CD14-positive monocyte (primary cell): ENCODE measurements around the gene C9orf152. TPM values are rescaled to one million over a fixed set of nuclear protein-coding genes. Genes with fewer than 3 reads are reported as not detected.
A peak's percentile ranks its signal among the peaks of the same experiment; 100 is the strongest.

Experiments
- DNase-seq, 3 donors: peaks; one replicate each; pipeline ENCODE4 v3.0.0-alpha.2; 2011 to 2022
- H2AFZ ChIP-seq: 2 replicates; pipeline ENCODE4 v1.6.0; 2012; ENCODE audit warnings: mild to moderate bottlenecking, low read depth, low read length, inconsistent platforms; ENCODE audit not compliant: insufficient read depth, poor library complexity, severe bottlenecking
- H3K27ac ChIP-seq, 2 donors: 1 replicate in 1 of 2; 2 replicates in 1 of 2; pipeline ENCODE4 v1.5.1; 2012 to 2013; ENCODE audit warnings: low read length in 2 of 2, control low read depth in 1 of 2, inconsistent platforms in 1 of 2, low read depth in 1 of 2, mild to moderate bottlenecking in 1 of 2
- H3K27me3 ChIP-seq, 2 donors: one replicate each; pipeline versions ENCODE4 v1.6.0 to v1.6.1; 2011 to 2013; ENCODE audit warnings: low read length in 2 of 2; ENCODE audit not compliant: control insufficient read depth in 2 of 2, insufficient read depth in 2 of 2
- H3K36me3 ChIP-seq, 2 donors: replicated peaks in 1 of 2; 1 replicate in 1 of 2; 2 replicates in 1 of 2; pipeline versions ENCODE4 v1.5.1 to v1.6.1; 2012 to 2013; ENCODE audit warnings: low read length in 2 of 2, control low read depth in 1 of 2, inconsistent platforms in 1 of 2, mild to moderate bottlenecking in 1 of 2; ENCODE audit not compliant: insufficient read depth in 2 of 2, control insufficient read depth in 1 of 2
- H3K4me1 ChIP-seq, 2 donors: 1 replicate in 1 of 2; 2 replicates in 1 of 2; pipeline versions ENCODE4 v1.5.1 to v1.6.1; 2012 to 2013; ENCODE audit warnings: low read length in 2 of 2, control low read depth in 1 of 2, inconsistent platforms in 1 of 2, mild to moderate bottlenecking in 1 of 2, moderate library complexity in 1 of 2; ENCODE audit not compliant: insufficient read depth in 2 of 2, control insufficient read depth in 1 of 2
- H3K4me2 ChIP-seq: replicated peaks from 2 replicates; pipeline ENCODE3; 2012; ENCODE audit warnings: low read length, moderate library complexity, mild to moderate bottlenecking; ENCODE audit not compliant: poor library complexity, severe bottlenecking; ENCODE audit errors: extremely low read depth
- H3K4me3 ChIP-seq, 3 experiments: fragments of 200-600 bp in 1 of 3; sonication (generic) in 1 of 3; replicated peaks in 1 of 3; 1 replicate in 2 of 3; 2 replicates in 1 of 3; pipeline ENCODE4 v1.5.1; 2011 to 2013; ENCODE audit warnings: low read length in 3 of 3, mild to moderate bottlenecking in 3 of 3, control low read depth in 2 of 3, low read depth in 2 of 3, inconsistent platforms in 1 of 3, moderate library complexity in 1 of 3
- H3K79me2 ChIP-seq: 2 replicates; pipeline ENCODE4 v1.6.0; 2012; ENCODE audit warnings: mild to moderate bottlenecking, control low read depth, inconsistent platforms, low read length, moderate library complexity; ENCODE audit not compliant: insufficient read depth
- H3K9ac ChIP-seq: 2 replicates; pipeline ENCODE4 v1.6.0; 2017; ENCODE audit warnings: low read length, mild to moderate bottlenecking; ENCODE audit not compliant: insufficient read depth, poor library complexity, severe bottlenecking
- H3K9me3 ChIP-seq, 2 donors: replicated peaks in 1 of 2; 1 replicate in 1 of 2; 2 replicates in 1 of 2; pipeline versions ENCODE4 v1.5.1 to v1.6.1; 2012 to 2013; ENCODE audit warnings: low read length in 2 of 2, control low read depth in 1 of 2; ENCODE audit not compliant: control insufficient read depth in 1 of 2, insufficient read depth in 1 of 2
- H4K20me1 ChIP-seq: 2 replicates; pipeline ENCODE4 v1.6.0; 2012; ENCODE audit warnings: mild to moderate bottlenecking, low read length, control low read depth, moderate library complexity; ENCODE audit not compliant: insufficient read depth
- H3K27ac Mint-ChIP-seq, 7 donors: one replicate each; pipeline ENCODE4 v1.8.0; 2020; ENCODE audit warnings: mild to moderate bottlenecking in 7 of 7, mixed read lengths in 7 of 7, moderate library complexity in 6 of 7, inconsistent platforms in 2 of 7
- H3K27me3 Mint-ChIP-seq, 3 donors: one replicate each; pipeline ENCODE4 v1.8.0; 2021 to 2022; ENCODE audit warnings: low read depth in 3 of 3, mild to moderate bottlenecking in 3 of 3, mixed read lengths in 3 of 3, moderate library complexity in 3 of 3, inconsistent platforms in 1 of 3
- H3K36me3 Mint-ChIP-seq, 2 donors: one replicate each; pipeline ENCODE4 v1.8.0; 2020; ENCODE audit warnings: mixed read lengths in 2 of 2, inconsistent platforms in 1 of 2, mild to moderate bottlenecking in 1 of 2
- H3K4me1 Mint-ChIP-seq: one replicate; pipeline ENCODE4 v1.8.0; 2020; ENCODE audit warnings: mild to moderate bottlenecking, mixed read lengths
- H3K4me3 Mint-ChIP-seq, 2 donors: one replicate each; pipeline ENCODE4 v1.8.0; 2020; ENCODE audit warnings: mild to moderate bottlenecking in 2 of 2, mixed read lengths in 2 of 2, moderate library complexity in 1 of 2
- H3K9me3 Mint-ChIP-seq, 7 donors: one replicate each; pipeline ENCODE4 v1.8.0; 2020 to 2022; ENCODE audit warnings: mixed read lengths in 7 of 7, mild to moderate bottlenecking in 6 of 7, moderate library complexity in 6 of 7, inconsistent platforms in 2 of 7
- WGBS: methylation state at CpG from one replicate; pipeline ENCODE4 v1.1.5; 2013; ENCODE audit warnings: missing lambda C conversion rate; ENCODE audit not compliant: insufficient coverage; 5-methylcytosine and 5-hydroxymethylcytosine counted together
- intact Hi-C, 2 donors: fragments of 100-400 bp; cut with micrococcal nuclease; formaldehyde crosslinking; loops; one replicate each; pipeline versions ENCODE4 v1.15.0 to v1.15.1; 2023
- polyA plus RNA-seq, 3 donors: library from polyadenylated mRNA; depleted of rRNA in 1 of 3; unstranded in 2 of 3; stranded (reverse) in 1 of 3; fragments of 300-500 nt in 2 of 3; fragments of >200 nt in 1 of 3; fragmentation: Illumina TruSeq in 2 of 3; gene quantifications; 1 replicate in 2 of 3; 2 replicates in 1 of 3; pipeline ENCODE4 v1.2.3, GENCODE V29; 2012 to 2021
- TF ChIP-seq, protein P1 (sequence below): fragments of 200-600 bp; IDR thresholded peaks from one replicate; pipeline ENCODE4 v1.8.0; 2022; ENCODE audit warnings: antibody characterized with exemption, mild to moderate bottlenecking

The C9orf152 gene
- polyA plus RNA-seq, 3 donors = not detected

DNA sequence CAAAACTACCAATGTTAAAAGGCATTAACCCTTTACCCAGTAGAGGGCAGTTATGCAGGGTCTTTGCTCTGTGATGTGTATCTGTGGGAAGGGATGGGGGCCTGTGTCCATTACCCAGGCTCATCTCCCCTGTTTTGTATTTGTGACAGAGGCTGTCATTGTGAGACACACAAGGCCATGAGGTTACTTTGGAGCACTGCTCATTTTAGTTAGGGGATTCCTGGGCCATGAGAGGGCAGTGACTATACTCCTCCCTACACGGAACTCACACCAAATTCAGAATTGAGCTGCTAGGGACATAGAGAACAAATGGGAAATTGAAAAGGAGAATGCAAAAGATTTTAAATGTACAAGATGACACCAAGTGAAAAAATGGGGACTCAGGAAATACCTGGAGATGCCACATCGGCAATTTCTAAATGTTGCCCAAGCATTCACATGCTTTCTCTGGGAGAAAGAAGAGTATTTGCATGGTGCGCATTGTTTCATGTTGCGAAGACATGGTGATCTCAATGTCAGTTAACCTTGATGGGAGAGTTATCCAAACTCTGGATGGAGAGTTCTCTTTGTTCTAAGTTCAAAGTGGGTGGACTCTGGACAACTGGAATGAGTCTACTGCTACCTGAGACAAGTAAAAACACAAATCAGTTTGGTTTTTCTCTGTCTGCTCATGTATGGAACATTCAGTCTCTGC, 32.5 kb downstream of the C9orf152 start:
- H3K9ac ChIP-seq = no peak overlapping the region
- Mint-ChIP-seq H3K36me3 (peaks cover 2 to 3% of the 10 kb centered on the region in 2 donors), H3K9me3 (peaks cover 0 to 7% (median 0%) of the 10 kb centered on the region in 7 donors), H3K4me1 (peaks cover 26% of the 10 kb centered on the region), H3K4me3 (no peak overlapping the region), H3K27me3 (peaks cover 0 to 3% (median 0%) of the 10 kb centered on the region in 3 donors), H3K27ac (no peak overlapping the region)
- H3K27me3 ChIP-seq = no peaks in the 10 kb centered on the region
- H4K20me1 ChIP-seq = no peaks in the 10 kb centered on the region
- TF ChIP-seq, protein P1, sequence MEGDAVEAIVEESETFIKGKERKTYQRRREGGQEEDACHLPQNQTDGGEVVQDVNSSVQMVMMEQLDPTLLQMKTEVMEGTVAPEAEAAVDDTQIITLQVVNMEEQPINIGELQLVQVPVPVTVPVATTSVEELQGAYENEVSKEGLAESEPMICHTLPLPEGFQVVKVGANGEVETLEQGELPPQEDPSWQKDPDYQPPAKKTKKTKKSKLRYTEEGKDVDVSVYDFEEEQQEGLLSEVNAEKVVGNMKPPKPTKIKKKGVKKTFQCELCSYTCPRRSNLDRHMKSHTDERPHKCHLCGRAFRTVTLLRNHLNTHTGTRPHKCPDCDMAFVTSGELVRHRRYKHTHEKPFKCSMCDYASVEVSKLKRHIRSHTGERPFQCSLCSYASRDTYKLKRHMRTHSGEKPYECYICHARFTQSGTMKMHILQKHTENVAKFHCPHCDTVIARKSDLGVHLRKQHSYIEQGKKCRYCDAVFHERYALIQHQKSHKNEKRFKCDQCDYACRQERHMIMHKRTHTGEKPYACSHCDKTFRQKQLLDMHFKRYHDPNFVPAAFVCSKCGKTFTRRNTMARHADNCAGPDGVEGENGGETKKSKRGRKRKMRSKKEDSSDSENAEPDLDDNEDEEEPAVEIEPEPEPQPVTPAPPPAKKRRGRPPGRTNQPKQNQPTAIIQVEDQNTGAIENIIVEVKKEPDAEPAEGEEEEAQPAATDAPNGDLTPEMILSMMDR = no peak
- no peak overlapping the region for H3K4me3 ChIP-seq
- WGBS = 83% methylated on average over 3 of the region's 4 CpGs
- H3K9me3 ChIP-seq = no peaks in the 10 kb centered on the region
- intact Hi-C loops = no loop called here
- DNase-seq = no peak
- H3K79me2 ChIP-seq = no peaks in the 10 kb centered on the region
- H3K36me3 ChIP-seq = no peaks in the 10 kb centered on the region
- no peak overlapping the region for H3K4me2 ChIP-seq
- H2AFZ ChIP-seq = no peak overlapping the region
- H3K27ac ChIP-seq = no peak overlapping the region
- H3K4me1 ChIP-seq = peaks cover 0 to 7% of the 10 kb centered on the region in 2 donors

DNA sequence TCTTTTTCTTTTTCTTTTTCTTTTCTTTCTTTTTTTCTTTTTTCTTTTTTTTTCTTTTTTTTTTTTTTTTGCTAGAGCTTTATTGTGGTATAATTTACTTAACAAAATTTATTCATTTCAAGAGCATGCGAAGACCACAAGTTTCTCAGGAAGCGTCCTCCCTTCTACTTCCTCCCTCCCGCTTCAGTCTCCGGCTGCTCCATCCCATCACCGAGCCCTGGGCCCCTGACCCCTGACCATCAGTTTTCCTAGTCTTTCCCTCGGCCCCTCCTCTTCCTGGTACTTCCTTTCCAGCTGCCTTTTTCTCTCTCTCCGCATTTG, 34.7 kb downstream of the C9orf152 start:
- Histone ChIP-seq H3K36me3 (no peaks in the 10 kb centered on the region), H3K27me3 (no peaks in the 10 kb centered on the region), H2AFZ (no peak overlapping the region), H3K9ac (no peak overlapping the region), H4K20me1 (no peaks in the 10 kb centered on the region), H3K4me3 (peak overlapping the region in 2 of 3 experiments; percentile 2 to 28), H3K79me2 (no peaks in the 10 kb centered on the region), H3K4me1 (no peaks in the 10 kb centered on the region), H3K4me2 (peak overlapping the region; percentile 56), H3K27ac (no peak overlapping the region), H3K9me3 (no peaks in the 10 kb centered on the region)
- peak overlapping the region; percentile 64 to 72 for H3K4me3 Mint-ChIP-seq
- DNase-seq = no peak
- peaks cover 5 to 11% of the 10 kb centered on the region in 2 donors for H3K36me3 Mint-ChIP-seq
- no peak overlapping the region for H3K27ac Mint-ChIP-seq
- H3K9me3 Mint-ChIP-seq = peaks cover 0 to 7% (median 0%) of the 10 kb centered on the region in 7 donors
- TF ChIP-seq, protein P1 = no peak
- 0% methylated on average over 4 of the region's 7 CpGs for WGBS
- intact Hi-C loops = no loop called here
- H3K4me1 Mint-ChIP-seq = peaks cover 19% of the 10 kb centered on the region
- peaks cover 0 to 3% (median 0%) of the 10 kb centered on the region in 3 donors for H3K27me3 Mint-ChIP-seq
